NOMO-1 treated with dmso at 0.1 percent for 144 hours (cell line): Measurements from ENCODE around the gene LAMA1.
"Not testable (repeated sequence)": the region's sequence is repeated elsewhere in the genome, so short reads cannot be mapped to it uniquely, and the experiment has no call there.

Source experiments
- DNase-seq: peaks from one replicate; lab custom pipeline; 2025; ENCODE audit not compliant: unreplicated experiment; lab: John Stamatoyannopoulos, UW

LAMA1 gene

GRCh38 chr18:7117390-7118355 lies at the start of gene LAMA1:
TSS of gene LAMA1 (minus strand) at chr18:7117797. CDS start at chr18:7117720, 77 bp downstream.
- no peak for DNase-seq

- DNase-seq: no peak
Measured at GRCh38 chr18:7165846-7166393, 48.3 kb upstream of the LAMA1 start.

- no peak for DNase-seq
Measured at GRCh38 chr18:7164323-7165004, 46.9 kb upstream of the LAMA1 start.

GRCh38 chr18:7158216-7158615 lies 40.6 kb upstream of the LAMA1 start:
- DNase-seq: no peak

GRCh38 chr18:7157760-7158159 lies 40.2 kb upstream of the LAMA1 start:
- DNase-seq: no peak

GRCh38 chr18:7155887-7156286 lies 38.3 kb upstream of the LAMA1 start:
- no peak for DNase-seq

- no peak for DNase-seq
Measured at GRCh38 chr18:7155092-7155491, 37.5 kb upstream of the LAMA1 start.

- no peak for DNase-seq
Measured at GRCh38 chr18:7152440-7152839, 34.8 kb upstream of the LAMA1 start.

- no peak for DNase-seq
Measured at GRCh38 chr18:7147399-7147798, 29.8 kb upstream of the LAMA1 start.

- DNase-seq: no peak
Measured at GRCh38 chr18:7146067-7146466, 28.5 kb upstream of the LAMA1 start.

GRCh38 chr18:7144921-7145320 lies 27.3 kb upstream of the LAMA1 start:
- not testable (repeated sequence) for DNase-seq

GRCh38 chr18:7141287-7141686 lies 23.7 kb upstream of the LAMA1 start:
- no peak for DNase-seq

- no peak for DNase-seq
Measured at GRCh38 chr18:7139409-7139808, 21.8 kb upstream of the LAMA1 start.

- DNase-seq: no peak
Measured at GRCh38 chr18:7133181-7133580, 15.6 kb upstream of the LAMA1 start.

GRCh38 chr18:7132356-7133150 lies 15.0 kb upstream of the LAMA1 start:
- DNase-seq: no peak

- DNase-seq: no peak
Measured at GRCh38 chr18:7122376-7122775, 4.8 kb upstream of the LAMA1 start.

GRCh38 chr18:7116792-7117389 lies 706 bp downstream of the LAMA1 start:
- DNase-seq: no peak

- DNase-seq: no peak
Measured at GRCh38 chr18:7116001-7116730, 1.4 kb downstream of the LAMA1 start.

GRCh38 chr18:7112936-7113335 lies 4.7 kb downstream of the LAMA1 start:
- DNase-seq: no peak

- DNase-seq: no peak
Measured at GRCh38 chr18:7111134-7111533, 6.5 kb downstream of the LAMA1 start.
